GM18870 (cell line): ENCODE results near the gene NOC2L.
"Not testable (repeated sequence)": the region's sequence is repeated elsewhere in the genome, so short reads cannot be mapped to it uniquely, and the experiment has no call there.

Experiments
- ATAC-seq: cut with Tn5 transposase; IDR thresholded peaks from one replicate; pipeline ENCODE4 v1.9.1; 2021; ENCODE audit warnings: moderate library complexity; ENCODE audit not compliant: unreplicated experiment

The NOC2L gene

GRCh38 chr1:994546-994945 is 35.5 kb upstream of the NOC2L start:
- not testable (repeated sequence) for ATAC-seq

- no peak for ATAC-seq
These were observed 34.4 kb upstream of the NOC2L start for GRCh38 chr1:993379-993995.

- no peak for ATAC-seq
These were observed 33.3 kb upstream of the NOC2L start for GRCh38 chr1:992362-992761.

GRCh38 chr1:991895-992294 is 32.8 kb upstream of the NOC2L start:
- no peak for ATAC-seq

GRCh38 chr1:991275-991674 is 32.2 kb upstream of the NOC2L start:
- not testable (repeated sequence) for ATAC-seq

GRCh38 chr1:988061-988460 is 29.0 kb upstream of the NOC2L start:
- ATAC-seq = not testable (repeated sequence)

- ATAC-seq = no peak
These were observed 26.1 kb upstream of the NOC2L start for GRCh38 chr1:985126-985525.

GRCh38 chr1:984476-984814 is 25.4 kb upstream of the NOC2L start:
- ATAC-seq = no peak

- ATAC-seq = no peak
These were observed 24.9 kb upstream of the NOC2L start for GRCh38 chr1:983798-984475.

GRCh38 chr1:982765-983436 is 23.8 kb upstream of the NOC2L start:
- no peak for ATAC-seq

GRCh38 chr1:981955-982558 is 23.0 kb upstream of the NOC2L start, which contains the start of gene PERM1:
Gene PERM1 (minus strand): TSS chr1:982093. CDS start chr1:981029, 1,064 bp downstream.
- ATAC-seq = no peak

- no peak for ATAC-seq
These were observed 22.5 kb upstream of the NOC2L start for GRCh38 chr1:981491-981954.

GRCh38 chr1:980602-981395 is 21.7 kb upstream of the NOC2L start:
- no peak for ATAC-seq

GRCh38 chr1:980137-980571 is 21.1 kb upstream of the NOC2L start:
- ATAC-seq = no peak

GRCh38 chr1:979744-980072 is 20.7 kb upstream of the NOC2L start:
- no peak for ATAC-seq

GRCh38 chr1:978835-979743 is 20.0 kb upstream of the NOC2L start:
- ATAC-seq = no peak

- ATAC-seq = no peak
These were observed 19.2 kb upstream of the NOC2L start for GRCh38 chr1:978069-978834.

GRCh38 chr1:976791-977190 is 17.7 kb upstream of the NOC2L start:
- not testable (repeated sequence) for ATAC-seq
